Ovary (tissue), 3 donors: ENCODE measurements around the gene OSBPL6.

ENCODE experiments used
- CTCF ChIP-seq, 3 donors: fragments of 450-650 bp in 2 of 3; fragments of 200-600 bp in 1 of 3; IDR thresholded peaks; one replicate each; pipeline versions ENCODE4 v1.5.1 to v1.8.0; 2016 to 2022; ENCODE audit warnings: antibody characterized with exemption in 3 of 3, mild to moderate bottlenecking in 1 of 3
- POLR2A ChIP-seq: fragments of 450-650 bp; IDR thresholded peaks from one replicate; pipeline ENCODE4 v1.6.1; 2017; ENCODE audit warnings: antibody characterized with exemption, mild to moderate bottlenecking, moderate library complexity
- donor health status: DM: no; HTN: no; CAD: no.

GRCh38 chr2:178426388-178426787 lies 232.1 kb downstream of the OSBPL6 start:
- no peak for TF ChIP-seq CTCF (IDR thresholded peaks at IDR 0.05)
- TF ChIP-seq POLR2A, result no peak
